ENCODE results near the gene ERC1.
"Not testable (repeated sequence)": the region's sequence is repeated elsewhere in the genome, so short reads cannot be mapped to it uniquely, and the experiment has no call there.

ERC1 gene

GRCh38 chr12:1146758-1147157, 155.7 kb downstream of the ERC1 start:
- H3K9me3 Mint-ChIP-seq, H3K4me1 Mint-ChIP-seq, H3K27me3 Mint-ChIP-seq, H3K4me3 Mint-ChIP-seq, DNase-seq, ATAC-seq, H3K27ac Mint-ChIP-seq: not testable (repeated sequence)

DNA sequence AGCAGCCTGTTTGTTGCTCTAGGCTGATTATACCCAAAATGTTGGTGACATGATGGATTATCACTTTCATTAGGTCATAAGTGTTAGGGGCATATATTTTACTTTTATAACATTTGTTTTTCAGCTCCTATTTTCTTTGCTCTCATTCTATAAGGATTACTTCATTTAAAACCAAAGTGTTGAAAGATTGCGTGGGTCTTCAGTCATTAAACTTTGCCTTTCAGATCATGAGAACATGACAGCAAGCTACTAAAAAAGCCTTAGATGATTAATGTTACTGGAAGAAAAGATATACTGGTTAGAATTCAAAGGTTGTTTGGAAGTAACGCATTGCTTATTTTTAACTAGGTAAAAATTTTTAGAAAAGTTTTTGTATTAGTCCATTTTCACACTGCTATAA, 156.8 kb downstream of the ERC1 start:
- no peak overlapping the region for H3K4me3 Mint-ChIP-seq
- no peaks in the 10 kb centered on the region for H3K9me3 Mint-ChIP-seq

DNA sequence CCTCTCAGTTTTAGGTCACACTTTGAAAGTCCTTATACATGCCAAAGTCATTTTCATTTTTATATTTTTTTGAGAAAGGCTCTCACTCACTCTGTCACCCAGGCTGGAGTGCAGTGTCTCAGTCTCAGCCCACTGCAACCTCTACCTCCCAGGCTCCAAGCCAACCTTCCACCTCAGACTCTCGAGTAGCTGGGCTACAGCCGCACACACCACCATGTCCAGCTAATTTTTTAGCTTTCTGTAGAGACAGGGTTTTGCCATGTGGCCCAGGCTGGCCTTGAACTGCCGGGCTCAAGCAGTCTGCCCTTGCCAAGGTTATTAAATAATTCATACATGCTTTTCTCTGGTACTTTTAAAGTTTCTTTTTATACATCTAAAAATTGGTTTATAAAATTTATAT, 166.0 kb downstream of the ERC1 start:
- H3K27me3 Mint-ChIP-seq: no peaks in the 10 kb centered on the region
- no peaks in the 10 kb centered on the region for H3K4me1 Mint-ChIP-seq
- H3K27ac Mint-ChIP-seq: no peak overlapping the region
- no peak for ATAC-seq
- no peak for DNase-seq
- H3K9me3 Mint-ChIP-seq: no peaks in the 10 kb centered on the region
- H3K4me3 Mint-ChIP-seq: no peak overlapping the region

More for the DNA sequence above, 156.8 kb downstream of the ERC1 start:
- Mint-ChIP-seq H3K27me3 (no peaks in the 10 kb centered on the region), H3K27ac (peak overlapping the region in 1 of 2 donors; percentile 49), H3K4me1 (no peaks in the 10 kb centered on the region)
- DNase-seq: no peak
- no peak for ATAC-seq

- no peaks in the 10 kb centered on the region for H3K9me3 Mint-ChIP-seq
- no peak overlapping the region for H3K4me3 Mint-ChIP-seq
- DNase-seq (no peak), ATAC-seq (no peak)
- H3K27ac Mint-ChIP-seq: no peak overlapping the region
- no peaks in the 10 kb centered on the region for H3K4me1 Mint-ChIP-seq
- no peaks in the 10 kb centered on the region for H3K27me3 Mint-ChIP-seq
Measured at GRCh38 chr12:1161197-1161596, 170.2 kb downstream of the ERC1 start.

- Mint-ChIP-seq H3K4me3 (no peak overlapping the region), H3K27me3 (no peaks in the 10 kb centered on the region), H3K4me1 (no peaks in the 10 kb centered on the region), H3K9me3 (no peaks in the 10 kb centered on the region), H3K27ac (no peak overlapping the region)
- no peak for DNase-seq
- no peak for ATAC-seq
Measured at GRCh38 chr12:1162081-1162760, 171.2 kb downstream of the ERC1 start.

DNA sequence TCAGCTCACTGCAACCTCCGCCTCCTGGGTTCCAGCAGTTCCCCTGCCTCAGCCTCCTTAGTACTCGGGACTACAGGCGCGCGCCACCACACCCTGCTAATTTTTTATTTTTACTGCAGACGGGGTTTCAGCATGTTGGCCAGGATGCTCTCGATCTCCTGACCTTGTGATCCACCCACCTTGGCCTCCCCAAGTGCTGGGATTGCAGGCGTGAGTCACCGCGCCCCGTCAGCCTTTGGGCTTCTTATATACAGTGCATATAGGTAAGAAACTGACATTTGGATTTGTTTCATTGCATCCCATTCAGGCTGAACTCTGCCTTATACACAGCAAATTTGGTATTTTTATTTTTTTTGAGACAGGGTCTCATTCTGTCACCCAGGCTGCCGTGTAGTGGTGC, 176.8 kb downstream of the ERC1 start:
- H3K4me1 Mint-ChIP-seq: no peaks in the 10 kb centered on the region
- H3K27ac Mint-ChIP-seq: no peak overlapping the region

DNA sequence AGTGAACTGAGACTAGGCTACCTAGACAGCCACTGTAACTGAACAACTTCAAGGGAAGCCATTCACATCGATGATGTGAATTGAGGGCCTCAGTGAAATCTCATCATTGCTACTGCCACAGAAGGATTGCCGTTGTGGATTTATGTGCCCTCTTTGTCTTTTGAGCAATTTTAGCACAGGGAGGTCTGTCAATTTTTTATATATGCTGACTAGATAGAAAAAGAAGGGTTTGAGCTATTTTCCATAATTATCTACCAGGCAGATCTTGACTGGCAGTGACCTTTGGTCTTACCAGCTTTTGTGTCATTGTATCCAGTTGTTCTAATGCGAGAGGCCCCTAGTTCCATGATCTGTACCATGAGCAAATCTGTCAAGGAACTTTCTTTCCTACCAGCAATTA, 179.4 kb downstream of the ERC1 start:
- Mint-ChIP-seq H3K4me3 (no peak overlapping the region), H3K4me1 (no peaks in the 10 kb centered on the region), H3K27ac (no peak overlapping the region), H3K27me3 (no peaks in the 10 kb centered on the region), H3K9me3 (no peaks in the 10 kb centered on the region)
- DNase-seq: no peak
- no peak for ATAC-seq

More for the DNA sequence above, 176.8 kb downstream of the ERC1 start:
- Mint-ChIP-seq H3K9me3 (no peaks in the 10 kb centered on the region), H3K4me3 (no peak overlapping the region), H3K27me3 (no peaks in the 10 kb centered on the region)
- DNase-seq (no peak), ATAC-seq (no peak)

- no peak overlapping the region for H3K4me3 Mint-ChIP-seq
- no peak for ATAC-seq
- no peak for DNase-seq
- H3K9me3 Mint-ChIP-seq: no peaks in the 10 kb centered on the region
- H3K4me1 Mint-ChIP-seq: no peaks in the 10 kb centered on the region
- H3K27ac Mint-ChIP-seq: no peak overlapping the region
- H3K27me3 Mint-ChIP-seq: no peaks in the 10 kb centered on the region
Measured at GRCh38 chr12:1171657-1172408, 180.8 kb downstream of the ERC1 start.

- H3K27ac Mint-ChIP-seq: no peak overlapping the region
Measured at GRCh38 chr12:1173781-1174617, 183.0 kb downstream of the ERC1 start.

GRCh38 chr12:1174659-1175058, 183.6 kb downstream of the ERC1 start:
- H3K27ac Mint-ChIP-seq: no peak overlapping the region
- H3K27me3 Mint-ChIP-seq: no peaks in the 10 kb centered on the region
- no peak overlapping the region for H3K4me3 Mint-ChIP-seq

More at GRCh38 chr12:1173781-1174617, 183.0 kb downstream of the ERC1 start:
- no peak for DNase-seq
- Mint-ChIP-seq H3K4me3 (no peak overlapping the region), H3K4me1 (no peaks in the 10 kb centered on the region), H3K27me3 (no peaks in the 10 kb centered on the region), H3K9me3 (no peaks in the 10 kb centered on the region)
- no peak for ATAC-seq

GRCh38 chr12:1176191-1176590, 185.2 kb downstream of the ERC1 start:
- ATAC-seq (no peak), DNase-seq (no peak)
- no peak overlapping the region for H3K27ac Mint-ChIP-seq
- no peak overlapping the region for H3K4me3 Mint-ChIP-seq
- no peaks in the 10 kb centered on the region for H3K9me3 Mint-ChIP-seq
- no peaks in the 10 kb centered on the region for H3K4me1 Mint-ChIP-seq
- H3K27me3 Mint-ChIP-seq: no peaks in the 10 kb centered on the region

More at GRCh38 chr12:1174659-1175058, 183.6 kb downstream of the ERC1 start:
- H3K9me3 Mint-ChIP-seq: no peaks in the 10 kb centered on the region
- H3K4me1 Mint-ChIP-seq: no peaks in the 10 kb centered on the region
- DNase-seq (no peak), ATAC-seq (no peak)

- H3K9me3 Mint-ChIP-seq: no peaks in the 10 kb centered on the region
- no peak overlapping the region for H3K27ac Mint-ChIP-seq
- H3K4me1 Mint-ChIP-seq: no peaks in the 10 kb centered on the region
- H3K27me3 Mint-ChIP-seq: no peaks in the 10 kb centered on the region
- ATAC-seq: no peak
- H3K4me3 Mint-ChIP-seq: no peak overlapping the region
- no peak for DNase-seq
Measured at GRCh38 chr12:1179128-1179527, 188.1 kb downstream of the ERC1 start.

DNA sequence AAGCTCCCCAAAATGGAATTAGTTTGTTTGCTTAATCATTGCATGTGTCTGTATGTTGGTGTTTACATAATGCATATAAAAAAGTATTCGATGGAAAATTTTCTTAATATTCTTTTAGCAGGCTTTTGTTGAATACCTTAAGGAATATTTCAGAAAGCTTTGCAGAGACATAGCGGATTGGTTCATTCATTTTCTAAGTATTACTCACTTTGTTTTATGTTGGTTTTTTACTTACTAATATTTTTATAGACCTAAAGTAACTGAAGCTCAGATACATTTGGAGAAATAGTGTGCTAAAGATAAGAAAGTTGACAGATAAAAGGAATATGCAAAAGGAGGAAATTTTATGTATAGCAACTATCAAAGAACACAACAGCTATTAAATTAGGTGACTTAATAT, 191.0 kb downstream of the ERC1 start:
- ATAC-seq (no peak), DNase-seq (no peak)
- peaks cover 13% of the 10 kb centered on the region for H3K4me1 Mint-ChIP-seq
- H3K9me3 Mint-ChIP-seq: no peaks in the 10 kb centered on the region
- no peak overlapping the region for H3K4me3 Mint-ChIP-seq
- H3K27ac Mint-ChIP-seq: no peak overlapping the region
- no peaks in the 10 kb centered on the region for H3K27me3 Mint-ChIP-seq

DNA sequence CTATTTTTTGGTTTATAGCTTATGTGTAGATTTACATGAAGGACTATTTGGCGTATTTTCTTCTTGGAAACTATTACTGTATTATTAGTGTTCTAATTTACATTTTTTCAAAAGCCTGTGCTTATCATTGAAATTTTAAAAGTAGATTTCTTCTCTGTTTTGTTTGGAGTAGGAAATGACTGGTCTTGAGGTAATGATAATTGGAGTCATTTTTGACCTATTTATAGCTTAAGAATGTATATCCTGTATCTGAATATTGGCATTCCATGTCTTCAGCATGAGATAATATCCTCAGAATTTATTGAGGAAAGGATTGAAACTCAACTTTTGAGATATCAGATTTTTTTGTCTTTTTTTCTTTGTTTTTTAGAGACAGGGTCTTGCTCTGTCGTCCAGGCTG, 193.4 kb downstream of the ERC1 start:
- ATAC-seq (no peak), DNase-seq (no peak)
- Mint-ChIP-seq H3K4me1 (peaks cover 13% of the 10 kb centered on the region), H3K27ac (no peak overlapping the region), H3K27me3 (no peaks in the 10 kb centered on the region), H3K4me3 (no peak overlapping the region), H3K9me3 (no peaks in the 10 kb centered on the region)

- Mint-ChIP-seq H3K9me3 (no peaks in the 10 kb centered on the region), H3K27ac (peak overlapping the region in 1 of 2 donors; percentile 85), H3K27me3 (no peaks in the 10 kb centered on the region), H3K4me1 (peaks cover 13% of the 10 kb centered on the region), H3K4me3 (no peak overlapping the region)
- DNase-seq (no peak), ATAC-seq (no peak)
Measured at GRCh38 chr12:1185460-1186182, 194.6 kb downstream of the ERC1 start.

Measured in stimulated activated naive CD8-positive, alpha-beta T cell treated with anti-CD3 and anti-CD28 coated beads, Interleukin-15, amount 100 ng/mL, for 72 hours (primary cell).